Measurements from ENCODE around the gene LRFN2. TPM values are rescaled to one million over a fixed set of nuclear protein-coding genes. Genes with fewer than 3 reads are reported as not detected.

The LRFN2 gene
- total and polyA plus RNA-seq, 2 donors (not counting 1 experiment from before 2014, with no cell fraction given), result not detected

GRCh38 chr6:40379811-40380210, 207.4 kb downstream of the LRFN2 start:
- Histone ChIP-seq H3K4me2 (replicated peaks; ENCODE audit: low read depth, low read length, poor library complexity, severe bottlenecking) (no peak overlapping the region), H2AFZ (ENCODE audit: insufficient read depth, low read depth, low read length, poor library complexity, severe bottlenecking) (no peak overlapping the region), H3K79me2 (ENCODE audit: control insufficient read depth, insufficient read depth, low read length) (no peaks in the 10 kb centered on the region), H4K20me1 (ENCODE audit: control insufficient read depth, insufficient read depth, low read length, poor library complexity, severe bottlenecking) (no peaks in the 10 kb centered on the region), H3K27me3 (replicated peaks in 1 of 4; ENCODE audit: control extremely low read depth in 1 of 4, control insufficient read depth in 3 of 4, insufficient read depth in 4 of 4, low read length in 3 of 4) (no peaks in the 10 kb centered on the region), H3K9me3 (ENCODE audit: control extremely low read depth in 1 of 3, control insufficient read depth in 2 of 3, insufficient read depth in 1 of 3, low read length in 2 of 3) (no peaks in the 10 kb centered on the region), H3K36me3 (replicated peaks in 1 of 2; ENCODE audit: control extremely low read depth in 1 of 2, control insufficient read depth in 1 of 2, extremely low read depth in 1 of 2, insufficient read depth in 2 of 2, low read length in 1 of 2) (no peaks in the 10 kb centered on the region), H3K9ac (ENCODE audit: low read length) (no peak overlapping the region), H3K4me3 (ENCODE audit: control extremely low read depth in 1 of 5, extremely low read depth in 1 of 5, insufficient read depth in 1 of 5, low read depth in 2 of 5, low read length in 4 of 5) (no peak overlapping the region), H3K27ac (ENCODE audit: low read length in 2 of 2) (no peak overlapping the region), H3K4me1 (ENCODE audit: control insufficient read depth in 2 of 2, insufficient read depth in 2 of 2, low read length in 2 of 2) (no peaks in the 10 kb centered on the region)
- CTCF ChIA-PET, result no interaction called here
- TF ChIP-seq CTCF (IDR thresholded peaks at IDR 0.05) (no peak), EZH2 (IDR thresholded peaks at IDR 0.05; ENCODE audit: borderline replicate concordance, insufficient read depth, low read depth, low read length, poor library complexity, severe bottlenecking) (no peak)
- H3K9me3 Mint-ChIP-seq (ENCODE audit: insufficient read depth), result no peaks in the 10 kb centered on the region
- WGBS (ENCODE audit: insufficient coverage), result no CpG with 5 or more reads among the region's 1 CpG
- DNase-seq, result no peak
- ATAC-seq (ENCODE audit: low read depth), result no peak
- H3K4me1 Mint-ChIP-seq, result no peaks in the 10 kb centered on the region
- intact Hi-C loops (cut with micrococcal nuclease), result no loop called here
- POLR2A ChIA-PET, result no interaction called here
- no peak overlapping the region for H3K27ac Mint-ChIP-seq
- no peak overlapping the region for H3K4me3 Mint-ChIP-seq
- H3K27me3 Mint-ChIP-seq, result no peaks in the 10 kb centered on the region

- POLR2A ChIA-PET, result no interaction called here
- intact Hi-C loops (cut with micrococcal nuclease), result no loop called here
- H3K4me3 Mint-ChIP-seq, result no peak overlapping the region
These were observed 208.5 kb downstream of the LRFN2 start for GRCh38 chr6:40378725-40379074.

More at GRCh38 chr6:40378725-40379074, 208.5 kb downstream of the LRFN2 start:
- Mint-ChIP-seq H3K27me3 (no peaks in the 10 kb centered on the region), H3K27ac (no peak overlapping the region), H3K4me1 (no peaks in the 10 kb centered on the region), H3K9me3 (ENCODE audit: insufficient read depth) (no peaks in the 10 kb centered on the region)
- Histone ChIP-seq H3K4me3 (ENCODE audit: control extremely low read depth in 1 of 5, extremely low read depth in 1 of 5, insufficient read depth in 1 of 5, low read depth in 2 of 5, low read length in 4 of 5) (no peak overlapping the region), H3K27ac (ENCODE audit: low read length in 2 of 2) (no peak overlapping the region), H3K9me3 (ENCODE audit: control extremely low read depth in 1 of 3, control insufficient read depth in 2 of 3, insufficient read depth in 1 of 3, low read length in 2 of 3) (no peaks in the 10 kb centered on the region), H3K9ac (ENCODE audit: low read length) (no peak overlapping the region), H3K27me3 (replicated peaks in 1 of 4; ENCODE audit: control extremely low read depth in 1 of 4, control insufficient read depth in 3 of 4, insufficient read depth in 4 of 4, low read length in 3 of 4) (no peaks in the 10 kb centered on the region), H2AFZ (ENCODE audit: insufficient read depth, low read depth, low read length, poor library complexity, severe bottlenecking) (no peak overlapping the region), H4K20me1 (ENCODE audit: control insufficient read depth, insufficient read depth, low read length, poor library complexity, severe bottlenecking) (no peaks in the 10 kb centered on the region), H3K36me3 (replicated peaks in 1 of 2; ENCODE audit: control extremely low read depth in 1 of 2, control insufficient read depth in 1 of 2, extremely low read depth in 1 of 2, insufficient read depth in 2 of 2, low read length in 1 of 2) (no peaks in the 10 kb centered on the region), H3K4me1 (ENCODE audit: control insufficient read depth in 2 of 2, insufficient read depth in 2 of 2, low read length in 2 of 2) (no peaks in the 10 kb centered on the region), H3K79me2 (ENCODE audit: control insufficient read depth, insufficient read depth, low read length) (no peaks in the 10 kb centered on the region), H3K4me2 (replicated peaks; ENCODE audit: low read depth, low read length, poor library complexity, severe bottlenecking) (no peak overlapping the region)
- TF ChIP-seq CTCF (IDR thresholded peaks at IDR 0.05), result no peak
- no peak for TF ChIP-seq EZH2 (IDR thresholded peaks at IDR 0.05; ENCODE audit: borderline replicate concordance, insufficient read depth, low read depth, low read length, poor library complexity, severe bottlenecking)
- 86% methylated on average over 4 of the region's 11 CpGs for WGBS (ENCODE audit: insufficient coverage)
- ATAC-seq (ENCODE audit: low read depth) (no peak), DNase-seq (no peak)
- CTCF ChIA-PET, result no interaction called here
